ENCODE data around the gene BRICD5. TPM values are rescaled to one million over a fixed set of nuclear protein-coding genes. Genes with fewer than 3 reads are reported as not detected.

BRICD5 gene
- total RNA-seq, 1 experiment from 2014 or later, result 4.8 TPM

GRCh38 chr16:2237493-2238149 lies 27.0 kb upstream of the BRICD5 start:
- no peak overlapping the region for H2AFZ ChIP-seq (ENCODE audit: low read length)

GRCh38 chr16:2237102-2237482 lies 26.4 kb upstream of the BRICD5 start:
- POLR2A ChIA-PET (ENCODE audit: unreplicated experiment), result no interaction called here
- H4K20me1 ChIP-seq (ENCODE audit: low read length), result no peaks in the 10 kb centered on the region
- DNase-seq, result no peak

More at GRCh38 chr16:2237493-2238149, 27.0 kb upstream of the BRICD5 start:
- DNase-seq, result no peak
- Histone ChIP-seq H4K20me1 (ENCODE audit: low read length) (no peaks in the 10 kb centered on the region), H3K4me2 (ENCODE audit: low read length) (no peak overlapping the region), H3K27me3 (ENCODE audit: low read length) (no peaks in the 10 kb centered on the region), H3F3A (ENCODE audit: low read length, unreplicated experiment) (no peaks in the 10 kb centered on the region), H3K27ac (ENCODE audit: low read length) (no peak overlapping the region), H3K9me2 (replicated peaks; ENCODE audit: low read length) (no peaks in the 10 kb centered on the region), H3K4me3 (ENCODE audit: low read length) (no peak overlapping the region), H3K79me2 (ENCODE audit: low read length) (no peaks in the 10 kb centered on the region), H3K4me1 (ENCODE audit: insufficient read depth, low read length) (no peaks in the 10 kb centered on the region), H3K9me3 (ENCODE audit: low read length) (no peaks in the 10 kb centered on the region), H3K9ac (ENCODE audit: low read length) (no peak overlapping the region), H3K36me3 (ENCODE audit: low read depth, low read length) (no peaks in the 10 kb centered on the region)
- POLR2A ChIA-PET (ENCODE audit: unreplicated experiment), result no interaction called here
- TF ChIP-seq, protein P1, sequence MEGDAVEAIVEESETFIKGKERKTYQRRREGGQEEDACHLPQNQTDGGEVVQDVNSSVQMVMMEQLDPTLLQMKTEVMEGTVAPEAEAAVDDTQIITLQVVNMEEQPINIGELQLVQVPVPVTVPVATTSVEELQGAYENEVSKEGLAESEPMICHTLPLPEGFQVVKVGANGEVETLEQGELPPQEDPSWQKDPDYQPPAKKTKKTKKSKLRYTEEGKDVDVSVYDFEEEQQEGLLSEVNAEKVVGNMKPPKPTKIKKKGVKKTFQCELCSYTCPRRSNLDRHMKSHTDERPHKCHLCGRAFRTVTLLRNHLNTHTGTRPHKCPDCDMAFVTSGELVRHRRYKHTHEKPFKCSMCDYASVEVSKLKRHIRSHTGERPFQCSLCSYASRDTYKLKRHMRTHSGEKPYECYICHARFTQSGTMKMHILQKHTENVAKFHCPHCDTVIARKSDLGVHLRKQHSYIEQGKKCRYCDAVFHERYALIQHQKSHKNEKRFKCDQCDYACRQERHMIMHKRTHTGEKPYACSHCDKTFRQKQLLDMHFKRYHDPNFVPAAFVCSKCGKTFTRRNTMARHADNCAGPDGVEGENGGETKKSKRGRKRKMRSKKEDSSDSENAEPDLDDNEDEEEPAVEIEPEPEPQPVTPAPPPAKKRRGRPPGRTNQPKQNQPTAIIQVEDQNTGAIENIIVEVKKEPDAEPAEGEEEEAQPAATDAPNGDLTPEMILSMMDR (conservative IDR thresholded peaks at IDR 0.05; ENCODE audit: low read depth, low read length), result no peak
- TF ChIP-seq EZH2 (IDR thresholded peaks at IDR 0.05; ENCODE audit: low read length, unreplicated experiment), result no peak
- no peak for TF ChIP-seq EZH2phosphoT487 (IDR thresholded peaks at IDR 0.05; ENCODE audit: borderline replicate concordance, low read length)
- no peak for ATAC-seq
- CTCF ChIA-PET, result no interaction called here
- no TSS peak for BruUV-seq (replicated peaks)
- intact Hi-C loops (cut with micrococcal nuclease), result no loop called here

More at GRCh38 chr16:2237102-2237482, 26.4 kb upstream of the BRICD5 start:
- no peak overlapping the region for H3K27ac ChIP-seq (ENCODE audit: low read length)
- H3K79me2 ChIP-seq (ENCODE audit: low read length), result no peaks in the 10 kb centered on the region
- no TSS peak for BruUV-seq (replicated peaks)
- H3K9me3 ChIP-seq (ENCODE audit: low read length), result no peaks in the 10 kb centered on the region
- H3F3A ChIP-seq (ENCODE audit: low read length, unreplicated experiment), result no peaks in the 10 kb centered on the region
- ATAC-seq, result no peak
- H2AFZ ChIP-seq (ENCODE audit: low read length), result no peak overlapping the region
- no peaks in the 10 kb centered on the region for H3K27me3 ChIP-seq (ENCODE audit: low read length)
- no peak overlapping the region for H3K4me2 ChIP-seq (ENCODE audit: low read length)
- no peak overlapping the region for H3K4me3 ChIP-seq (ENCODE audit: low read length)
- no peaks in the 10 kb centered on the region for H3K9me2 ChIP-seq (replicated peaks; ENCODE audit: low read length)
- CTCF ChIA-PET, result no interaction called here
- H3K4me1 ChIP-seq (ENCODE audit: insufficient read depth, low read length), result no peaks in the 10 kb centered on the region
- H3K9ac ChIP-seq (ENCODE audit: low read length), result no peak overlapping the region
- TF ChIP-seq EZH2 (IDR thresholded peaks at IDR 0.05; ENCODE audit: low read length, unreplicated experiment), result no peak
- no peak for TF ChIP-seq EZH2phosphoT487 (IDR thresholded peaks at IDR 0.05; ENCODE audit: borderline replicate concordance, low read length)
- TF ChIP-seq, protein P1 (conservative IDR thresholded peaks at IDR 0.05; ENCODE audit: low read depth, low read length), result no peak
- intact Hi-C loops (cut with micrococcal nuclease), result no loop called here
- no peaks in the 10 kb centered on the region for H3K36me3 ChIP-seq (ENCODE audit: low read depth, low read length)
